ACC112 (cell line): Measurements from ENCODE around the gene ICAM4.
"Not testable (repeated sequence)": the region's sequence is repeated elsewhere in the genome, so short reads cannot be mapped to it uniquely, and the experiment has no call there.

Source experiments
- H2AFZ ChIP-seq: fragments of 200-600 bp; sonication (generic); one replicate; pipeline ENCODE4 v1.6.0; 2017; ENCODE audit warnings: antibody characterized with exemption, low read length; ENCODE audit not compliant: unreplicated experiment
- H3K27ac ChIP-seq: fragments of 200-600 bp; sonication (generic); 2 replicates; pipeline ENCODE4 v1.5.1; 2014; ENCODE audit warnings: low read depth, mild to moderate bottlenecking, antibody characterized with exemption, low read length, moderate library complexity
- H3K27me3 ChIP-seq: fragments of 200-600 bp; sonication (generic); 2 replicates; pipeline ENCODE4 v1.6.1; 2014; ENCODE audit warnings: mild to moderate bottlenecking, antibody characterized with exemption, low read length, moderate library complexity, mixed read lengths; ENCODE audit not compliant: insufficient read depth
- H3K36me3 ChIP-seq: fragments of 200-600 bp; sonication (generic); 2 replicates; pipeline ENCODE4 v1.6.1; 2016; ENCODE audit warnings: mild to moderate bottlenecking, antibody characterized with exemption, low read length, moderate library complexity, mixed read lengths; ENCODE audit not compliant: insufficient read depth
- H3K4me1 ChIP-seq: fragments of 200-600 bp; sonication (generic); one replicate; pipeline ENCODE4 v1.6.1; 2016; ENCODE audit warnings: low read length, mixed read lengths; ENCODE audit not compliant: insufficient read depth, unreplicated experiment, control insufficient read depth
- H3K4me3 ChIP-seq: fragments of 200-600 bp; sonication (generic); 2 replicates; pipeline ENCODE4 v1.5.1; 2014; ENCODE audit warnings: mild to moderate bottlenecking, low read depth, low read length
- H3K79me2 ChIP-seq: fragments of 200-600 bp; sonication (generic); one replicate; pipeline ENCODE4 v1.6.0; 2016; ENCODE audit warnings: low read length; ENCODE audit not compliant: control insufficient read depth, unreplicated experiment, insufficient read depth

The ICAM4 gene

DNA sequence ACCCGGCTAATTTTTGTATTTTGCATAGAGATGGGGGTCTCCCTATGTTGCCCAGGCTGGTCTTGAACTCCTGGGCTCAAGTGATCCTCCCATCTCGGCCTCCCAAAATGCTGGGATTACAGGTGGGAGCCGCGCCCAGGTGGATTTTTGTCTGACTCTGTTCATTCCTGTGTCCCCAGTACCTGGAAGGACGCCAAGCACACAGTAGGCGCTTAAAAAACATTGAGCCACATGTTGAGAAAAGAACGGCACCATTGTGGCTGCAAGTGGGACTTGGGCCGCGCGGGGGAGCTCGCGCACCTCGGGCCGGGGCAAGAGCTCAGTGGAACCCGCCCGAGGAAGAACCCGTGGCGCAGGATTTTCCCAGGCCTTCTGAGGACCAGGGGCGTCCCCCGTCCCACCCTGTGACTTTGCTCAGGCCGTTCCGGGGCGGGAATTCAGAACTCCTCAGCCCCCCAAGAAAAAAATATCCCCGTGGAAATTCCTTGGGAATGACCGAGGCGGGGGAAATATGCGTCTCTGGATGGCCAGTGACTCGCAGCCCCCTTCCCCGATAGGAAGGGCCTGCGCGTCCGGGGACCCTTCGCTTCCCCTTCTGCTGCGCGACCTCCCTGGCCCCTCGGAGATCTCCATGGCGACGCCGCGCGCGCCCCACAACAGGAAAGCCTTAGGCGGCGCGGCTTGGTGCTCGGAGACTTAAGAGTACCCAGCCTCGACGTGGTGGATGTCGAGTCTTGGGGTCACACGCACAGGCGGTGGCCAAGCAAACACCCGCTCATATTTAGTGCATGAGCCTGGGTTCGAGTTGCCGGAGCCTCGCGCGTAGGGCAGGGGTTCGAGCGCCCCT, 17.2 kb upstream of the ICAM4 start:
- Histone ChIP-seq H3K36me3 (peaks cover under 1% of the 10 kb centered on the region; the same call in 1 of the 2 replicates), H3K79me2 (peaks cover 18% of the 10 kb centered on the region), H2AFZ (peak overlapping the region; percentile 7), H3K4me3 (peak overlapping the region; percentile 80), H3K4me1 (peaks cover 3% of the 10 kb centered on the region), H3K27me3 (no peaks in the 10 kb centered on the region), H3K27ac (peak overlapping the region; percentile 84; the same call in 1 of the 2 replicates)

DNA sequence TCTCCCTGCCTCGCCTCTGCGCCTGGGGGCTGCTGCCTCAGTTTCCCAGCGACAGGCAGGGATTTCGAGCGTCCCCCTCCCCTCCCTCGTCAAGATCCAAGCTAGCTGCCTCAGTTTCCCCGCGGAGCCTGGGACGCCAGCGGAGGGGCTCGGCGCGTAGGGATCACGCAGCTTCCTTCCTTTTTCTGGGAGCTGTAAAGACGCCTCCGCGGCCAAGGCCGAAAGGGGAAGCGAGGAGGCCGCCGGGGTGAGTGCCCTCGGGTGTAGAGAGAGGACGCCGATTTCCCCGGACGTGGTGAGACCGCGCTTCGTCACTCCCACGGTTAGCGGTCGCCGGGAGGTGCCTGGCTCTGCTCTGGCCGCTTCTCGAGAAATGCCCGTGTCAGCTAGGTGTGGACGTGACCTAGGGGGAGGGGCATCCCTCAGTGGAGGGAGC, 16.6 kb upstream of the ICAM4 start:
- Histone ChIP-seq H3K27ac (peak overlapping the region; percentile 84; the same call in 1 of the 2 replicates), H3K4me1 (peaks cover 3% of the 10 kb centered on the region), H3K4me3 (peak overlapping the region; percentile 80), H3K79me2 (peaks cover 18% of the 10 kb centered on the region), H3K27me3 (no peaks in the 10 kb centered on the region), H2AFZ (peak overlapping the region; percentile 7), H3K36me3 (peaks cover 3% of the 10 kb centered on the region; the same call in 1 of the 2 replicates)

GRCh38 chr19:10270616-10271394, 15.9 kb upstream of the ICAM4 start, which contains the start of gene ICAM1:
TSS of gene ICAM1 (plus strand) at chr19:10271120. CDS start at chr19:10271160, 40 bp downstream.
- H3K27ac ChIP-seq: peak within 1 kb of the TSS; percentile 84
- H3K36me3 ChIP-seq: peaks cover 3% of the 10 kb centered on the region; the same call in 1 of the 2 replicates
- no peaks in the 10 kb centered on the region for H3K27me3 ChIP-seq
- peak within 1 kb of the TSS; percentile 7 for H2AFZ ChIP-seq
- H3K4me1 ChIP-seq: peaks cover 3% of the 10 kb centered on the region
- peak within 1 kb of the TSS; percentile 80 for H3K4me3 ChIP-seq
- H3K79me2 ChIP-seq: peaks cover 18% of the 10 kb centered on the region

- Histone ChIP-seq H3K4me3 (peak overlapping the region; percentile 80), H3K79me2 (peaks cover 18% of the 10 kb centered on the region), H3K27me3 (no peaks in the 10 kb centered on the region), H3K36me3 (peaks cover 3% of the 10 kb centered on the region; the same call in 1 of the 2 replicates), H3K4me1 (peaks cover 3% of the 10 kb centered on the region), H2AFZ (no peak overlapping the region), H3K27ac (peak overlapping the region; percentile 39; the same call in 1 of the 2 replicates)
Observed at GRCh38 chr19:10271543-10272086, 15.1 kb upstream of the ICAM4 start.

DNA sequence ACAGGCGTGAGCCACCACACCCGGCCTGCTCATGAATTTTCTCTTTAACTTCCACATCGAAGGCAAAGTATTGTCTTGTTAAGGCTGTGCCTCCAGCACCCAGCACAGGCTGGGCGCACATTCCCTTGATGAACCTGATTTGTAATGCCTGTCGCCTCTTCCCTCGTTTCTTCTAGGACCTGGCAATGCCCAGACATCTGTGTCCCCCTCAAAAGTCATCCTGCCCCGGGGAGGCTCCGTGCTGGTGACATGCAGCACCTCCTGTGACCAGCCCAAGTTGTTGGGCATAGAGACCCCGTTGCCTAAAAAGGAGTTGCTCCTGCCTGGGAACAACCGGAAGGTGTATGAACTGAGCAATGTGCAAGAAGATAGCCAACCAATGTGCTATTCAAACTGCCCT, 12.2 kb upstream of the ICAM4 start:
- Histone ChIP-seq H3K27ac (no peak overlapping the region), H2AFZ (no peak overlapping the region), H3K79me2 (peaks cover 18% of the 10 kb centered on the region), H3K4me3 (no peak overlapping the region), H3K4me1 (peaks cover 3% of the 10 kb centered on the region), H3K27me3 (no peaks in the 10 kb centered on the region), H3K36me3 (peaks cover 5% of the 10 kb centered on the region; the same call in 1 of the 2 replicates)

- Histone ChIP-seq H3K4me3 (no peak overlapping the region), H3K27me3 (no peaks in the 10 kb centered on the region), H3K27ac (no peak overlapping the region), H3K79me2 (no peaks in the 10 kb centered on the region), H3K36me3 (peaks cover 5% of the 10 kb centered on the region; the same call in 1 of the 2 replicates), H2AFZ (no peak overlapping the region), H3K4me1 (no peaks in the 10 kb centered on the region)
Observed at GRCh38 chr19:10277795-10278589, 8.8 kb upstream of the ICAM4 start.

DNA sequence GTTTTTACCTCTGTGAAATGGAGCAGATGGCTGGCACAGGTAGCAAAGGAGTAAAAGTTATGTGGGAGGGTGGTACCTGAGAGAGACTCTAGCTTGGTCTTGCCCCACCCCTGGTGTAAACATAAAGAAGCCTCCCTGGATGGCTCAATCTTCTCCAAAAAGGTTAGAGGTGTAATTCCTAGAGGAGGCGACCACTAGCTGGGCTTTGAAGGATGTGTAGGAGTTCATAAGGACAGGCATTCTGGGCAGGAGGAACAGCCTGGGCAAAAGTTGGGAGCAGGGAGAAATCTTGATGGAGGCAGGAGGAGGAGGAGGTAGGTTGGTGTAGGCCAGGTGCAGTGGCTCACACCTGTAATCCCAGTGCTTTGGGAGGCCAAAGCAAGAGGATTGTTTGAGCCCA, 7.8 kb upstream of the ICAM4 start:
- H3K27ac ChIP-seq: no peak overlapping the region
- no peaks in the 10 kb centered on the region for H3K79me2 ChIP-seq
- H3K36me3 ChIP-seq: peaks cover 5% of the 10 kb centered on the region; the same call in 1 of the 2 replicates
- H3K27me3 ChIP-seq: no peaks in the 10 kb centered on the region
- no peak overlapping the region for H2AFZ ChIP-seq
- H3K4me1 ChIP-seq: no peaks in the 10 kb centered on the region
- H3K4me3 ChIP-seq: no peak overlapping the region

DNA sequence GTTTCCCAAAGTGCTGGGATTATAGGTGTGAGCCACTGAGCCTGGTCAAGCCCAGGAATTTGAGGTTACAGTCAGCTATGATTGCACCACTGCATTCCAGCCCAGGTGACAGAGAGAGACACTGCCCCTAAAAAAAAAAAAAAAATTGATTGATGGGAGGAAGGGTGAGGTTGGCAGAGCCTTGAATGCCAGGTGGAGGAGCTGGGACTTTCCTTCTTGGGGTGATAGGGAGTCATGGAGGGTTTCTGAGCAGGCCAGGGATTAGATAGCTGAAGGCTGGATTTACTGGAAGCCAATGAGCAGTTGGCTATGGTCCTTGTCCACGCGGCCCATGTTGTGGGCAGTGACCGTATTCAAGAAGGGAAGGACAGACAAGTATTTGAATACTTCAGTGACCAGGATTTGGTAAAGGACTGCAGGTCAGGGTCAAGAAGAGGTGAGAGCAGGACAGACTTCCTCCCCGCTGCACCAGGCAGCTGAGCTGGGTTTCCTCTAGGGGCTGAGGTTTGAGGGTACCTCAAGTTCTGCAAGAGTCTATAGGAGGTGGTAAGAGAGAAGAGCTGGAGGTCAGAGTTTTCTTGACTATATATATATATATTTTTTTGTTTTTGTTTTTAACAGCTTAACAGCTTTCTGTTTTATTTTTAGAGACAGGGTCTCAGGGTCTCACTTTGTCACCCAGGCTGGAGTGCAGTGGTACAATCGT, 6.9 kb upstream of the ICAM4 start:
- Histone ChIP-seq H3K27me3 (no peaks in the 10 kb centered on the region), H3K27ac (no peak overlapping the region), H2AFZ (no peak overlapping the region), H3K36me3 (0 out of 2 replicates have a peak, but pooled peaks cover 2% of the 10 kb centered on the region), H3K4me1 (no peaks in the 10 kb centered on the region), H3K79me2 (no peaks in the 10 kb centered on the region), H3K4me3 (no peak overlapping the region)

DNA sequence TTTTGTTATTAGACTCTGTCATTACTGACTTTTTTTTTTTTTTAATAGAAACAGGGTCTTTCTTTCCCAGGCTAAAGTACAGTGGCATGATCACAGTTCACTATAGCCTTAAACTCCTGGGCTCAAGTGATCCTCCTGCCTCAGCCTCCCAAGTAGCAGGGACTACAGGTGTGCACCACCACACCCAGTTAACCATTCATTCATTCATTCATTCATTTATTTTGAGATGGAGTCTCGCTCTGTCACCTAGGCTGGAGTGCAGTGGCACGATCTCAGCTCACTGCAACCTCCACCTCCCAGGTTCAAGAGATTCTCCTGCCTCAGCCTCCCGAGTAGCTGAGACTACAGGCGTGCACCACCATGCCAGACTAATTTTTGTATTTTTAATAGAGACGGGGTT, 4.7 kb upstream of the ICAM4 start:
- H3K79me2 ChIP-seq, H3K4me3 ChIP-seq, H3K27me3 ChIP-seq, H3K27ac ChIP-seq, H2AFZ ChIP-seq, H3K36me3 ChIP-seq, H3K4me1 ChIP-seq: not testable (repeated sequence)
